ENCODE data around the gene MTF1.
A peak's percentile ranks its signal among the peaks of the same experiment; 100 is the strongest.

Gene MTF1

GRCh38 chr1:37828410-37829074, 30.9 kb downstream of the MTF1 start:
- no peak for DNase-seq

DNA sequence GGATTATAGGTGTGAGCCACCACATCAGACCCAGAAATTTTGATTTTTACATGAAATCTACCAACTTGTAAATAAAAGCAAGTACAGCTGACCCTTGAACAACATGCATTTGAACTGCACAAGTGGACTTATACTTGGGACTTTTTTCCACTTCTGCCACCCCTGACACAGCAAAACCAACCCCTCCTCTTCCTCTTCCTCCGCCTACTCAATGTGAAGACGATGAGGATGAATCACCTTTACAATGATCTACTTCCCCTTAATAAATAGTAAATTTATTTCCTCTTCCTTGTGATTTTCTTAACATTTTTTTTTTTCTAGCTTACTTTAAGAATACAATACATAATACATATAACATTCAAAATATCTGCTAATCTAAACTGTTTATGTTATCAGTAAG, 33.9 kb downstream of the MTF1 start:
- DNase-seq, result peak; percentile 16

DNA sequence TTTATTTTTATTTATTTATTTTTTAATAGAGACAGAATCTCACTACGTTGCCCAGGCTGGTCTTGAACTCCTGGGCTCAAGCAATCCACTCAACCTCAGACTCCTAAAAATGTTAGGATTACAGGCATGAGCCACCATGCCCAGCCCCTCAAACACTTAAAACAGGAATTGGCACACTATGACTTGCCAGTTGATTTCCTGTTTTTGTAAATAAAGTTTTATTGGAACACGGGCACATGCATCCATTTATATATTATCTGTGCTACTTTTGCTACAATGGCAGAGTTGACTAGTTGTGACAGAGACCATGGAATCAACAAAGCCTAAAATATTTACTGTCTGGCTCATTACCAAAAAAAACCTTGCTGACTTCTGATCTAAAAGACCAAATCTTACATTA, 35.4 kb downstream of the MTF1 start:
- no peak for DNase-seq

GRCh38 chr1:37822906-37823815, 36.2 kb downstream of the MTF1 start:
- DNase-seq, result peak; percentile 57

DNA sequence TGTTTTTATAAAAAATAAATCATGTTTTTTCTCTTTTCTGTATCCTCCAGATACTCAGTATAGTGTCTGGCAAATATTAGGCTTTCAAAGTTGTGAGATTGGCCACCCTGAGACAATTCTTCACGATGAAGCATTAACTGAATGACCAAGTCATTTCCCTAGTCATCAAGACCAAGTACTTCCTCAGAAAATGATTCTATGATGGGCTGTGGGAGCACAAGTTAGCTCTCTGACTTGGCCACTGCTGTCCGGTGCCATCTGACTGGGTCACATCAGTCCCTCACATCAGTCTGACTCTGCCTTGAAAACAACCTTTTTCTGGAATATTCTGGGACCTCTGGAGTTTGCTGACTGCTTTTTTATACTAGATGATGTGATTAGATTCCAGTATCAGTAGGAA, 37.9 kb downstream of the MTF1 start:
- no peak for DNase-seq

DNA sequence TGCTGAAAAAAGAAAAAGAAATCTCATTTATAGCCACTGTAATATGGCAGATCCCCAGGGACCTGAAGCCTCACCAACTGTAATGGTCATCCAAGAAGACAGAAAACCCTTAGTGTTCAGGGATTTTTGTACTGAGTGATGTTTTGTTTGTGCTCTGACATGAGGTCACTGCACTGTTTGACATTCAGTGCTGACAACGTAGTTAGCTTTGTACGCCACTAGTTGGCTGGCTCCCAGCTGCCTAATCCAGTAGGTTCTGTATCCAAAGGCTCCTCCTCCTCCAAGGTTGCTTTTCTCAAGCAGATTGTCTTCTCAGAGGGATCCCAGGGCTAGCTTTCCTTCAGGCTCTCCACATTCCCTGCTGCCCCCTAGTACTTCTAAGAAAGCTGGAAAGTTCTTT, 41.9 kb downstream of the MTF1 start:
- no peak for DNase-seq

DNA sequence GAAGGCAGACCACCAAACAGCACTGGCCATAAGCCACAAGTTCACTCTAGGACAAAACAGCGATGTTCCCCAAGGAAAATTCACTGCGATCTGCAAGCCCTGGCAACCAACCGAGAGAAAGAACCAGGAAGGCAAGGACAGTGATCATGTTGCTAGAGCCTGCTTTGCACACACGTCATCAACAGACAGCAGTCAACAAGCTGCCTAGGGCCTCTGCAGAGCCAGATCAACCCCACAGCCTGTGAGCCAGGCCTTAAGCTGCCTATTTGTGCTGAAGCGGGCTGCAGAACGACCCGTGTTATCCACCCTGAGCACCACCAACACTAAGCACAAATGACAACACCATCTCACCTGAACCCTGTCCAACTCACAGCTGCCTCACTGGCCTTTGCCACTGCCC, 45.1 kb downstream of the MTF1 start:
- DNase-seq, result no peak

DNA sequence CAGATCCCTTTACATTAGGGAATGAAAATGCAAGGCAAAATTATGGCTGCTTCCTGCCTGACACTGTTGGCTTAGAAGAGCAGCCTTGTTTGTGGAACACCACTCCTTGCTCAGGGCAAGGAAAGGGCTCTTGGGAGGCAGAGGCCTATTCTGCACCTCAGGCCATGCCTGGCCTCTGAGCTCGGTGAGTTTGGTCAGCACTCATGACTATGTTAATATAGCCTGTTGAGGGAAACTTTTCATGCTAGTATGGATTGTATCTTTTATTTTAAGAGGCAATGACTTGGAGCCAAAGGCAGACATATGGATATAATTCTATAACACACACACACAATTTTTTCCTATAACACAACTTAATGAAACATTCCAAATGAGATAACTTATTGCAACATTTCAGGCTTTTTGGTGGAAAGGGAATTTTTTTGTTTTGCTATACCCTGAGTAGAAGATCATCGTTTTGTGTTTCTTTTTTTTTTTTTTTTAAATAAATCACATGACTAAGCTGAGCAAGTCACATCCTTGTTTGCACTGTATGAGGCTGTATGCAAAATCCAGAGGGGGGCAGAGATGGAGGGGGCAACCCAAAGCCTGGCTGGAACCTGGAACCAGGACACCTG, 45.8 kb downstream of the MTF1 start:
- DNase-seq, result no peak

DNA sequence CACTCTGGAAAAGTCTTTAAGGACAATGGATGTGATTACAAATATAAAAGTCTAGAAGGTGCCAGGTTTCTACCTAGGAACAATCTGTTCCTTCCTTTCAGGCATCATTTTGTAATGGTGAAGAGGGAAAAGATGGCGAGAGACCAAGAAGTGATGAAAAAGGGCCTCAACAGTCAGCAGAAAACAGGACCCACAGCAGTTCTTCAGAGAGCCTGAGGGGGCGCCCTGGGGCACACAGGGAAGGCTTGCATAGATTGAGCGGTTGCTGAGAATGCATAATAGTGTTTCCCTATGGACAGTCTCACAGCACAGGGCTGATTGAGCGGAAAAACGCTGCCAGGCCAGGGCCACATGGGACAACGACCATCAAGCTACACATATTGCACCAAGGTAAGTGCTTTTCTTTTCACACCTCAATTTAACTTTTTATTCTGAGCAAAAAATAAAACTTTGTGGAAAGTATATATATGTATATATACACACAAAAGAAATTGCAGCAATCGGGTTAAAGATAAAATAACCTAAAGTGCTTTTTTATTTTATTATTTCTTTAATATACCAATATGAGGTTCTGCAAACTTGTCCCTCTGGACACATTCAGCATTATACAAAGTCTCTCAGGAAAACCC, 48.3 kb downstream of the MTF1 start:
- DNase-seq, result peak; percentile 78

GRCh38 chr1:37809942-37810341, 49.5 kb downstream of the MTF1 start:
- no peak for DNase-seq

- peak; percentile 55 for DNase-seq
Measured at GRCh38 chr1:37808369-37809319, 50.7 kb downstream of the MTF1 start.

DNA sequence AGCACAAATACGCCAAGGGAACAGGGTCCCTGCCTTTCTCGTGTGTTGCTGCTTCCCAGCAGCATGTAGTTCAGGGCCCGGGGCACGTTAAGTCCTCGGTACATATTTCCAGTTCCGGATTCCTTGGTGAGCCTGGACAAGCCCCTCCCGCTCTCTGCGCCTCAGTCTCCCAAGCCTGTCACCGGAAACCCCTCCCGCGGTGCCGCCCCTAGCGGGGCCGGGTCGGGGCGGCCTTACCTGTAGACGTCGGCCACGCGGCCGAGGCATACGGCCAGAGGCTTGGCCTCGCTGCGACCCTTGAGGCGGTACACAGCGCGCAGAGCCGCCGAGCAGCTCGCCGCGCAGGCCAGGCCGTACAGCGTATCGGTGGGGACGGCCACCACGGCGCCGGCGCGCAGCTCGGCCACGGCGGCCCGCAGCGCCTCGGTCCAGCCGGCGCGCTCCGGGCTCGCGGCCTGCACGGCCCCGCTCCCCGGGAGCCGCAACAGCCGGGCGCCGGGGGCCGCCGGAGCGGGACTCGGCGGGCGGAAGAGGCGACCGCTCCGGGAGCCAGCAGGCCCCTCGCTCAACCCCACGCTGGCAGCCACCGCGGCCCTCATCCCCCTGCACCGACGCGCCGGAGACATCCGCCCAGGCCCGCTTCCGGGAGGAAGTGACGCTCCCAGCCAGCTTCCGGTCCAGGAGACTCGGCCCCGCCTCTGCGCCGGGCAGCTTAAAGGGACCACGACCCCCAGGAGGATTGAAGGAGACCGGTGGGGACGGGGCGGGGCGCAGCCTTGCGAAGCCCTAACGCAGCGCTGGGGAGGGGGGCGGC, 51.6 kb downstream of the MTF1 start, which contains the start of the genes C1orf122 and YRDC:
C1orf122 (plus strand) TSS at position 236 of the 814 bp plus-strand sequence. CDS start 615 bp downstream, outside the sequence.
YRDC (minus strand) TSS at position 654 of the 814 bp plus-strand sequence; CDS start at position 626, 28 bp downstream.
- DNase-seq, result peak; percentile 94

- no peak for DNase-seq
Measured at GRCh38 chr1:37807220-37807554, 52.2 kb downstream of the MTF1 start.

DNA sequence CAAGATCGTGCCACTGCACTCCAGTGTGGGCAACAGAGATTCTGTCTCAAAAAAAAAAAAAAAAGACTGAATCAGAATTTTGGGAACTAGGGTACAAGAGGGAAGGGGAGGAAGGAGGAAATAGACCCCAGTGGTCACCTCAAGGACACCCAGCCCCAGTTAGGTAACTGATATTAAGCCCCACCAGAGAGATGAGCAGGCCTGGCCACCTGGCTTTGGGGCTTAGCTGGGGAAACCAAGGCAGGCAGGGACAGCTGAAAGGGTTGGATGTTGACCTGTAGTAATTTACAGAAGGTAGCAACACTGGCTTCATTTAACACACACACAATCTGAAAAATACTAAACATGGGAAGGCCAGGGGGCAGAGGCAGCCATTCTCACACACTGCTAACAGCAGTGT, 57.0 kb downstream of the MTF1 start:
- no peak for DNase-seq

- no peak for DNase-seq
Measured at GRCh38 chr1:37797750-37798345, 61.5 kb downstream of the MTF1 start.

DNA sequence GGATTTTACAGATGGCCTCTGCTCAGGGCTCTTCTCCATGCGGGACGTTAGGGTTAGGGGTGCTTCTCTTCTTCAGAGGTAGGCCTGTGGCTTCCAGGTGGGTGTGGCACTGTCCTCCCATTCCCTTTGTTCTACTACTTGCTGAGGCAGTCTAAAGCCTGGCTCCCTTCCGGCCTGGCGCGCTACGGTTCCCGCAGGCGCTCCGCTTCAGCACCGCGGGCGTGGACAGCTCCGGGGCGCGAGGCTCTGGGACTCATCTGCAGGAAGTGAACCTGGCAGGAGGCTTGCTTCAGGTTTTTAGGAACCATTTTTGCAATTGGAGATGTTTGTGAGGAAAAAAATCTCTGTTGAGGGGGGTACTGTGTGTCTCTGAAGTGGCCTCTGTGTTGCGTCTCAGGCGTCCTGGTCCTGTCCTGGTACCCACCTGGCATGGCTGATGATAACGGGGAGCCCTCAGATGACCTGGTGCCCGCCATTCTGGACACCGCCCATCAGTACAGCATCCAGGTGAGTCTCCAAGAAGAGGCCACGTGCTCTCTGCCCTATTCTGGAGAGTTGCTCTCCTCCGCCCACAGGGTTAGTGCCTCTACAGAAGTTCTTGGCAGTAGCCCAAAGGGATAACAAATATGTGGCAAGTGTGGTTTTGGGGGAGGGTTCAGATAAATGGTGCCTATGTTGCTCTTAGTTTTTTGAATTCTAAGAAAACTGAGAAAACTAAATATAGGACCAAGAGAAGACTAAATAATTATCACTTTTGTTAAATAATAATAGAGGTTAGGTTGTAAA, 63.9 kb downstream of the MTF1 start:
- DNase-seq, result peak; percentile 45

GRCh38 chr1:37794372-37795339, 64.7 kb downstream of the MTF1 start:
- DNase-seq, result no peak

GRCh38 chr1:37793773-37794371, 65.5 kb downstream of the MTF1 start, which contains the start of gene MANEAL:
MANEAL (plus strand) TSS chr1:37793847; CDS start chr1:37794183, 336 bp downstream.
- DNase-seq, result peak; percentile 28
